Left lung (tissue), 10 donors: ENCODE data around the gene ZNF575. TPM values are rescaled to one million over a fixed set of nuclear protein-coding genes. Genes with fewer than 3 reads are reported as not detected.
"Not testable (repeated sequence)": the region's sequence is repeated elsewhere in the genome, so short reads cannot be mapped to it uniquely, and the experiment has no call there.

Experiments used
- ATAC-seq: fragments of 200-7000 bp; cut with Tn5 transposase; one replicate; pipeline ENCODE4 v1.9.1; 2020; ENCODE audit warnings: moderate library complexity
- DNase-seq, 4 donors: peaks; one replicate each; pipeline ENCODE4 v3.0.0-alpha.2; 2013 to 2020
- H3K27ac ChIP-seq, 2 donors: fragments of 200-600 bp; sonication (generic) in 1 of 2; one replicate each; pipeline versions ENCODE4 v1.5.0 to v1.8.0; 2020 to 2021
- H3K27me3 ChIP-seq, 2 donors: fragments of 200-600 bp; sonication (generic) in 1 of 2; one replicate each; pipeline versions ENCODE4 v1.5.0 to v1.8.0; 2020 to 2021
- H3K36me3 ChIP-seq, 2 donors: fragments of 200-600 bp; sonication (generic) in 1 of 2; one replicate each; pipeline versions ENCODE4 v1.5.0 to v1.8.0; 2020 to 2021
- H3K4me1 ChIP-seq, 2 donors: fragments of 200-600 bp; one replicate each; pipeline ENCODE4 v1.8.0; 2021
- H3K4me3 ChIP-seq, 2 donors: fragments of 200-600 bp; sonication (generic) in 1 of 2; one replicate each; pipeline versions ENCODE4 v1.5.0 to v1.8.0; 2020 to 2021; ENCODE audit warnings: mild to moderate bottlenecking in 1 of 2
- H3K9me3 ChIP-seq, 2 donors: fragments of 200-600 bp; sonication (generic) in 1 of 2; one replicate each; pipeline versions ENCODE4 v1.5.0 to v1.8.0; 2020 to 2021
- intact Hi-C, 2 donors: fragments of 100-400 bp; cut with DNase I; formaldehyde crosslinking; loops; one replicate each; pipeline versions ENCODE4 v1.11.2 to v1.14.2; 2022
- polyA plus RNA-seq, 6 donors: library from polyadenylated mRNA; unstranded; fragments of 120-200 nt; gene quantifications; one replicate each; pipeline ENCODE4 v1.2.1, GENCODE V29; 2013; ENCODE audit not compliant: insufficient read length in 6 of 6
- total RNA-seq, 2 donors: library from RNA; stranded (reverse); fragmentation: NEBNext Ultra II Directional; extraction: Animal tissue kit (Norgen Biotek cat#: 25700); gene quantifications; one replicate each; pipeline ENCODE4 v1.2.1, GENCODE V29; 2021
- TF ChIP-seq, protein P1 (sequence below), 2 donors: fragments of 200-600 bp; sonication (generic) in 1 of 2; IDR thresholded peaks; one replicate each; pipeline versions ENCODE4 v1.5.0 to v1.8.0; 2021; ENCODE audit warnings: antibody characterized with exemption in 2 of 2
- donor health status: DM: no; HTN: yes; CAD: no.
- donor health status: DM: no; HTN: no; CAD: no.

ZNF575 gene
- total and polyA plus RNA-seq, 8 donors = 1.2 to 3.3 (median 2.3) TPM

DNA sequence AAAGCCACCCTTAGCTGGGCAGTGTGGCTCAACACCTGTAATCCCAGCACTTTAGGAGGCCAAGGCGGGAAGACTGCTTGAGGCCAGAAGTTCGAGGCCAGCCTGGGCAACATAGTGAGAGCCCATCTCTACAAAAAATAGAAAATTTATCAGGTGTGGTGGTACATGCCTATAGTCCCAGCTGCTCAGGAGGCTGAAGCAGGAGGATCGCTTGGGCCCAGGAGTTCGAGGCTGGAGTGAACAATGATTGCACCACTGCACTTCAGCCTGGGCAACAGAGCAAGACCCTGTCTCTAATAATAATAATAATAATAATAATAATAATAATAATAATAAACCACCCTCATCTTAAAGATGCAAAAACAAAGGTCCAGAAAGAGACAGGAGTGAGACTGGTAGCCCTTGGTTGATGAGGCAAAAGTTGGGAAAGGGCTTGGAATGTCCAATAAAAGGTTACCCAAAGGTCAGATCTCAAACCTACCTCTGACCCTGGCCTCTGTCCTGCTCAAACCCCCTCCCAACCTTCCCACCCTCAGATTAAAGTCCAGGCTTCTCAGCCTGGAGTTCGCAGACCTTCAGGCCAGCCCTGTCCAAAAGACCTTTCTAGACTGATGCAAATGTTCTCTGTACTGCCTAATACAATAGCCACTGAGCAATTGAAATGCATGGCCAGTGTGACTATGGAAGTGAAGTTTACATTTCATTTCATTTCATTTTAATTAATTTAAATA, 9.1 kb downstream of the ZNF575 start:
- no peak for ATAC-seq
- intact Hi-C loops = no loop called here
- TF ChIP-seq, protein P1, sequence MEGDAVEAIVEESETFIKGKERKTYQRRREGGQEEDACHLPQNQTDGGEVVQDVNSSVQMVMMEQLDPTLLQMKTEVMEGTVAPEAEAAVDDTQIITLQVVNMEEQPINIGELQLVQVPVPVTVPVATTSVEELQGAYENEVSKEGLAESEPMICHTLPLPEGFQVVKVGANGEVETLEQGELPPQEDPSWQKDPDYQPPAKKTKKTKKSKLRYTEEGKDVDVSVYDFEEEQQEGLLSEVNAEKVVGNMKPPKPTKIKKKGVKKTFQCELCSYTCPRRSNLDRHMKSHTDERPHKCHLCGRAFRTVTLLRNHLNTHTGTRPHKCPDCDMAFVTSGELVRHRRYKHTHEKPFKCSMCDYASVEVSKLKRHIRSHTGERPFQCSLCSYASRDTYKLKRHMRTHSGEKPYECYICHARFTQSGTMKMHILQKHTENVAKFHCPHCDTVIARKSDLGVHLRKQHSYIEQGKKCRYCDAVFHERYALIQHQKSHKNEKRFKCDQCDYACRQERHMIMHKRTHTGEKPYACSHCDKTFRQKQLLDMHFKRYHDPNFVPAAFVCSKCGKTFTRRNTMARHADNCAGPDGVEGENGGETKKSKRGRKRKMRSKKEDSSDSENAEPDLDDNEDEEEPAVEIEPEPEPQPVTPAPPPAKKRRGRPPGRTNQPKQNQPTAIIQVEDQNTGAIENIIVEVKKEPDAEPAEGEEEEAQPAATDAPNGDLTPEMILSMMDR (IDR thresholded peaks at IDR 0.05) = no peak
- H3K36me3 ChIP-seq = peaks cover 0 to 95% of the 10 kb centered on the region in 2 donors
- H3K27ac ChIP-seq = no peak overlapping the region
- no peaks in the 10 kb centered on the region for H3K27me3 ChIP-seq
- peaks cover 0 to 5% of the 10 kb centered on the region in 2 donors for H3K9me3 ChIP-seq
- H3K4me1 ChIP-seq = no peaks in the 10 kb centered on the region
- H3K4me3 ChIP-seq = no peak overlapping the region
- DNase-seq = no peak

DNA sequence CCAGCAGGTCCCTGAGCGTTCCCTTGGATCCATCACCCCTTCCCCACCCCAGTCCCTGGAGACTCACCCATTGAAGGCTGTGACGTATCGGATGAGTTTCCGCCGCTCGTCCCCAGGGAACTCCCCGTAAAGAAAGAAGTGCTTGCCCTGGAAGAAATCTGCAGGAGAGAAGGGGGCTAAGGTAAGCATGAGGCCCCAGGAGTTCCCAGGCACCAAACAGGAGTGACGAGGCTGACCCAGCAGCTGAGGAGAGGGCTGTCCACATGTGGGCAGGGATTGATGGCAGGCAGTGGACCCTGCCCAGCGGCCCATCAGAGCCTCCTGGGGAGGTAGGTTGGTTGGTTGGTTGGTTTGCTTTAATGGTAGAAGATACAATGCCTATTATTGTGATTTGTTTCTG, 11.1 kb downstream of the ZNF575 start:
- Histone ChIP-seq H3K9me3 (peaks cover 0 to 1% of the 10 kb centered on the region in 2 donors), H3K4me1 (no peaks in the 10 kb centered on the region), H3K27ac (no peak overlapping the region), H3K36me3 (peaks cover 0 to 78% of the 10 kb centered on the region in 2 donors), H3K4me3 (no peak overlapping the region), H3K27me3 (no peaks in the 10 kb centered on the region)
- peak in 1 of 4 donors; percentile 32 for DNase-seq
- intact Hi-C loops = no loop called here
- ATAC-seq = no peak
- TF ChIP-seq, protein P1 (IDR thresholded peaks at IDR 0.05) = no peak

DNA sequence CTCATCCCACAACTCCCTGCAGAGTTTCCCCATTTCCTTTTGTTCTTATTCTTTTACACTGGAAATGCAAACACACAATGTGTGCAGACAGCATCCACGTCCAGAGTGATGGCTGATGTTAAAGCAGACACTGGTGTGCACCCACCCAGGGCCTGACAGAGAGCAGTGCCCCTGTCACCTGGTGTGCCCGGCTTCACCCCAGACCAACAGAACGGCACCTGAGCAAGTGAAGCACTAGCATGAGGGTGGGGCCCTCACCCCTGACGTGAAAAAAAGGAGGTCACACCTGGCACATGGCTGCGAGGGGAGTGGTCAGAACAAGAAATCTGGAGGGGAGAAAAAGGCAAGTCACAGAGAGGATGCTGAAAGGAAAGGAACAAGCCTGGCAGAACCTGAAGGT, 12.3 kb downstream of the ZNF575 start:
- Histone ChIP-seq H3K36me3 (peaks cover 0 to 78% of the 10 kb centered on the region in 2 donors), H3K9me3 (no peaks in the 10 kb centered on the region), H3K27ac (no peak overlapping the region), H3K4me1 (no peaks in the 10 kb centered on the region), H3K4me3 (no peak overlapping the region), H3K27me3 (no peaks in the 10 kb centered on the region)
- DNase-seq = peak in 1 of 4 donors; percentile 29
- intact Hi-C loops = no loop called here
- ATAC-seq = no peak
- TF ChIP-seq, protein P1 (IDR thresholded peaks at IDR 0.05) = no peak

DNA sequence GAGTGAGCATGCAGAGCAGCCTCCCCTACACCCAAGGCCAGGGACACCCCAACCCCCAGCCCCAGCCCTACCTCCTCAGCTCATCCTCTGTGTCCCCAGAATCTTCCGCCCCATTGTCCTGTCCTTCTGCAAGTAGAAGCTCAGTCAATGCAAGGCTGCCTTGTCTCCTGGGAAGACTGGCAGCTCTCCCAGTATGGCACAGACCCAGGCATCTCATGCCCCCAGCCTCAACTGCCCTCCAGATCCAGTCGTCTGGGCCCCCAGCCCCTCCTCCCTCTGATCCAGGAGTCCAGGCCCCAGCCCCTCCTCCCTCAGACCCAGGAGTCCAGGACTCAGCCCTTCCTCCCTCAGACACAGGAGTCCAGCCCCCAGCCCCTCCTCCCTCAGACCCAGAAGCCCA, 13.0 kb downstream of the ZNF575 start:
- intact Hi-C loops = no loop called here
- Histone ChIP-seq H3K27me3 (no peaks in the 10 kb centered on the region), H3K36me3 (peaks cover 0 to 78% of the 10 kb centered on the region in 2 donors), H3K27ac (no peak overlapping the region), H3K4me3 (no peak overlapping the region), H3K9me3 (no peaks in the 10 kb centered on the region), H3K4me1 (no peaks in the 10 kb centered on the region)
- DNase-seq (peak in 1 of 4 donors; percentile 34), ATAC-seq (no peak)
- TF ChIP-seq, protein P1 (IDR thresholded peaks at IDR 0.05) = no peak

DNA sequence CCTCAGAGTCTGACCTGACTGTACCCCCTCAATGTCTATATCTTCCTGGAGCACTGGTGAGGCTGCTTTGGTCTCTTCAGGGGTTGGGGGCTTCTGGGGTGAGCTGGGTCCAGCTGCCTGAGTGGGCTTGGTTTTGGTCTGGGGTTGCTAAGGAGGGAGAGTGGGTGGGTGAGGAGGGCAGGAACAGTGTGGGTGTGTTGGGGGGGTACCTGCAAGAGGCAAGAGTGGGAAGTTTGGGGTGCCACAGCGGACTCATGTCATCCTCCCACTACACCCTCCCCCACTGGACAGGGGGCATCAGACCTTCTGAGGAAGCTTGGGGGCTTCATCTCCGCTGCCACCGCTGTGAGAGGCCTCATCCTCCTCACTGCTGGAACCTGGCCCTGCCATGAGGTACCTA, 13.6 kb downstream of the ZNF575 start:
- H3K27me3 ChIP-seq = no peaks in the 10 kb centered on the region
- no peak overlapping the region for H3K27ac ChIP-seq
- ATAC-seq (no peak), DNase-seq (peak in 1 of 4 donors; percentile 24)
- TF ChIP-seq, protein P1 (IDR thresholded peaks at IDR 0.05) = no peak
- no peak overlapping the region for H3K4me3 ChIP-seq
- intact Hi-C loops = no loop called here
- peaks cover 0 to 78% of the 10 kb centered on the region in 2 donors for H3K36me3 ChIP-seq
- no peaks in the 10 kb centered on the region for H3K9me3 ChIP-seq
- H3K4me1 ChIP-seq = no peaks in the 10 kb centered on the region

- H3K27me3 ChIP-seq, intact Hi-C loops, H3K9me3 ChIP-seq, ATAC-seq, H3K27ac ChIP-seq, H3K4me3 ChIP-seq, H3K4me1 ChIP-seq: not testable (repeated sequence)
- peak in 1 of 4 donors; percentile 20 for DNase-seq
- peaks cover 0 to 75% of the 10 kb centered on the region in 2 donors for H3K36me3 ChIP-seq
These were observed 14.9 kb downstream of the ZNF575 start for GRCh38 chr19:43547926-43548325.
